Astrocyte (in vitro differentiated cells and primary cell): ENCODE results near the gene UCP2.

Experiments used
- CTCF ChIP-seq: IDR thresholded peaks from 2 replicates; pipeline ENCODE4 v1.5.1; 2011; ENCODE audit warnings: low read depth, mild to moderate bottlenecking, inconsistent platforms, low read length, moderate library complexity; ENCODE audit not compliant: insufficient read depth
- EZH2 ChIP-seq: IDR thresholded peaks from 2 replicates; pipeline ENCODE4 v1.6.1; 2012; ENCODE audit warnings: mild to moderate bottlenecking, low read length, inconsistent platforms; ENCODE audit not compliant: insufficient read depth

- TF ChIP-seq EZH2 (no peak), CTCF (no peak)
These were observed 53.3 kb downstream of the UCP2 start for GRCh38 chr11:73929388-73929787.
